CD4-positive, alpha-beta memory T cell (primary cell): Measurements from ENCODE around the gene FARP2. TPM values are rescaled to one million over a fixed set of nuclear protein-coding genes. Genes with fewer than 3 reads are reported as not detected.

Source experiments
- CTCF ChIA-PET: fragments of 350-600 bp; sonication (Branson Sonifier 250); formaldehyde crosslinking; loops from one replicate; lab custom pipeline; 2021; ENCODE audit warnings: inconsistent platforms; ENCODE audit not compliant: partially characterized antibody; lab: Charles Lee
- POLR2A ChIA-PET: fragments of 350-600 bp; sonication (Branson Sonifier 250); formaldehyde crosslinking; loops from one replicate; lab custom pipeline; 2021; ENCODE audit not compliant: partially characterized antibody; lab: Charles Lee
- DNase-seq, 5 donors: peaks; one replicate each; pipeline versions ENCODE4 v3.0.0 to v3.0.0-alpha.2; 2020 to 2022; ENCODE audit warnings: mixed read lengths in 1 of 5
- H3K27ac ChIP-seq: one replicate; pipeline ENCODE4 v1.7.0; 2013; ENCODE audit warnings: low read depth, low read length
- H3K27me3 ChIP-seq: 2 replicates; pipeline ENCODE4 v1.7.0; 2013; ENCODE audit warnings: mild to moderate bottlenecking, low read length, moderate library complexity; ENCODE audit not compliant: insufficient read depth
- H3K36me3 ChIP-seq: 2 replicates; pipeline ENCODE4 v1.7.0; 2013; ENCODE audit warnings: mild to moderate bottlenecking, low read length, moderate library complexity; ENCODE audit not compliant: insufficient read depth
- H3K4me1 ChIP-seq: 2 replicates; pipeline ENCODE4 v1.7.0; 2013; ENCODE audit warnings: mild to moderate bottlenecking, low read length, moderate library complexity; ENCODE audit not compliant: insufficient read depth
- H3K4me3 ChIP-seq, 2 donors: one replicate each; pipeline ENCODE4 v1.7.0; 2013; ENCODE audit warnings: low read length in 2 of 2, mild to moderate bottlenecking in 1 of 2
- H3K9me3 ChIP-seq, 2 donors: one replicate each; pipeline ENCODE4 v1.7.0; 2013; ENCODE audit warnings: low read length in 2 of 2, control low read depth in 1 of 2; ENCODE audit not compliant: control insufficient read depth in 1 of 2
- H3K27ac Mint-ChIP-seq, 7 donors: one replicate each; pipeline ENCODE4 v1.8.0; 2020 to 2021; ENCODE audit warnings: mixed read lengths in 7 of 7, mild to moderate bottlenecking in 6 of 7, inconsistent platforms in 3 of 7, moderate library complexity in 3 of 7
- H3K27me3 Mint-ChIP-seq, 2 donors: one replicate each; pipeline ENCODE4 v1.8.0; 2020 to 2021; ENCODE audit warnings: mixed read lengths in 2 of 2
- H3K36me3 Mint-ChIP-seq, 2 donors: one replicate each; pipeline ENCODE4 v1.8.0; 2020 to 2021; ENCODE audit warnings: mixed read lengths in 2 of 2, inconsistent platforms in 1 of 2, mild to moderate bottlenecking in 1 of 2
- H3K4me1 Mint-ChIP-seq, 4 donors: one replicate each; pipeline ENCODE4 v1.8.0; 2020 to 2021; ENCODE audit warnings: mixed read lengths in 4 of 4, mild to moderate bottlenecking in 1 of 4
- H3K4me3 Mint-ChIP-seq, 8 donors: one replicate each; pipeline ENCODE4 v1.8.0; 2020 to 2021; ENCODE audit warnings: mixed read lengths in 8 of 8, mild to moderate bottlenecking in 7 of 8, moderate library complexity in 6 of 8, inconsistent platforms in 3 of 8
- H3K9me3 Mint-ChIP-seq, 8 donors: one replicate each; pipeline ENCODE4 v1.8.0; 2020 to 2021; ENCODE audit warnings: mixed read lengths in 8 of 8, mild to moderate bottlenecking in 5 of 8, inconsistent platforms in 3 of 8, moderate library complexity in 1 of 8
- intact Hi-C: fragments of 100-400 bp; cut with micrococcal nuclease; formaldehyde crosslinking; loops from one replicate; pipeline ENCODE4 v1.15.1; 2023
- polyA plus RNA-seq, 2 donors: library from polyadenylated mRNA; unstranded; fragments of 300-500 nt; fragmentation: Illumina TruSeq; gene quantifications; one replicate each; pipeline ENCODE4 v1.2.3, GENCODE V29; 2021
- total RNA-seq, 2 experiments: library from RNA; stranded (reverse); gene quantifications; one replicate each; pipeline ENCODE4 v1.2.3, GENCODE V29; 2021

FARP2 gene
- total and polyA plus RNA-seq, 4 experiments from 2014 or later = 3.9 to 21.8 (median 11.4) TPM

- H3K36me3 ChIP-seq = no peaks in the 10 kb centered on the region
- Mint-ChIP-seq H3K27ac (no peak overlapping the region), H3K9me3 (no peaks in the 10 kb centered on the region), H3K36me3 (no peaks in the 10 kb centered on the region), H3K27me3 (no peaks in the 10 kb centered on the region), H3K4me3 (peak overlapping the region in 3 of 8 donors; percentile 13 to 51 (median 25)), H3K4me1 (peaks cover 6 to 33% (median 16%) of the 10 kb centered on the region in 4 donors)
- ChIA-PET CTCF (no interaction called here), POLR2A (no interaction called here)
- no peaks in the 10 kb centered on the region for H3K27me3 ChIP-seq
- no peak overlapping the region for H3K27ac ChIP-seq
- intact Hi-C loops = no loop called here
- no peaks in the 10 kb centered on the region for H3K9me3 ChIP-seq
- peaks cover 18% of the 10 kb centered on the region for H3K4me1 ChIP-seq
- no peak for DNase-seq
- no peak overlapping the region for H3K4me3 ChIP-seq
Measured at GRCh38 chr2:241511091-241511741, 155.1 kb downstream of the FARP2 start.

GRCh38 chr2:241514553-241514952, 158.5 kb downstream of the FARP2 start:
- H3K9me3 Mint-ChIP-seq = peaks cover 0 to 1% (median 0%) of the 10 kb centered on the region in 8 donors
- POLR2A ChIA-PET = no interaction called here
- intact Hi-C loops = no loop called here
- H3K9me3 ChIP-seq = no peaks in the 10 kb centered on the region
- H3K27ac ChIP-seq = no peak overlapping the region
- CTCF ChIA-PET = no interaction called here
- no peak for DNase-seq
- peaks cover 3% of the 10 kb centered on the region in 2 donors for H3K27me3 Mint-ChIP-seq
- no peaks in the 10 kb centered on the region for H3K36me3 Mint-ChIP-seq
- no peak overlapping the region for H3K4me3 ChIP-seq
- peaks cover under 1% of the 10 kb centered on the region for H3K4me1 ChIP-seq
- H3K36me3 ChIP-seq = no peaks in the 10 kb centered on the region
- H3K4me1 Mint-ChIP-seq = peaks cover 3 to 16% (median 7%) of the 10 kb centered on the region in 4 donors
- no peaks in the 10 kb centered on the region for H3K27me3 ChIP-seq
- no peak overlapping the region for H3K27ac Mint-ChIP-seq
- no peak overlapping the region for H3K4me3 Mint-ChIP-seq

- Mint-ChIP-seq H3K36me3 (no peaks in the 10 kb centered on the region), H3K4me3 (no peak overlapping the region), H3K27ac (peak overlapping the region in 1 of 7 donors; percentile 14), H3K27me3 (peaks cover 3% of the 10 kb centered on the region in 2 donors), H3K9me3 (peaks cover 0 to 1% (median 0%) of the 10 kb centered on the region in 8 donors), H3K4me1 (peaks cover 0 to 12% (median 5%) of the 10 kb centered on the region in 4 donors)
- Histone ChIP-seq H3K4me3 (no peak overlapping the region), H3K27me3 (no peaks in the 10 kb centered on the region), H3K9me3 (no peaks in the 10 kb centered on the region), H3K36me3 (no peaks in the 10 kb centered on the region), H3K4me1 (no peaks in the 10 kb centered on the region), H3K27ac (no peak overlapping the region)
- CTCF ChIA-PET = no interaction called here
- DNase-seq = no peak
- POLR2A ChIA-PET = no interaction called here
- intact Hi-C loops = no loop called here
Measured at GRCh38 chr2:241514986-241515737, 159.1 kb downstream of the FARP2 start.

- Mint-ChIP-seq H3K27ac (peak overlapping the region in 1 of 7 donors; percentile 6), H3K27me3 (peaks cover 3 to 5% of the 10 kb centered on the region in 2 donors), H3K4me3 (no peak overlapping the region), H3K36me3 (no peaks in the 10 kb centered on the region), H3K4me1 (peaks cover 0 to 12% (median 6%) of the 10 kb centered on the region in 4 donors), H3K9me3 (peaks cover 0 to 1% (median 0%) of the 10 kb centered on the region in 8 donors)
- DNase-seq = no peak
- POLR2A ChIA-PET = no interaction called here
- Histone ChIP-seq H3K36me3 (no peaks in the 10 kb centered on the region), H3K27me3 (no peaks in the 10 kb centered on the region), H3K27ac (no peak overlapping the region), H3K4me3 (no peak overlapping the region), H3K9me3 (no peaks in the 10 kb centered on the region), H3K4me1 (no peaks in the 10 kb centered on the region)
- intact Hi-C loops = no loop called here
- CTCF ChIA-PET = no interaction called here
Measured at GRCh38 chr2:241516520-241516965, 160.5 kb downstream of the FARP2 start.

- H3K4me1 Mint-ChIP-seq = peaks cover 0 to 12% (median 6%) of the 10 kb centered on the region in 4 donors
- peaks cover 3 to 5% of the 10 kb centered on the region in 2 donors for H3K27me3 Mint-ChIP-seq
- ChIA-PET CTCF (no interaction called here), POLR2A (no interaction called here)
- no peaks in the 10 kb centered on the region for H3K36me3 Mint-ChIP-seq
- H3K36me3 ChIP-seq = no peaks in the 10 kb centered on the region
- peak overlapping the region in 1 of 8 donors; percentile 7 for H3K4me3 Mint-ChIP-seq
- no peaks in the 10 kb centered on the region for H3K27me3 ChIP-seq
- H3K9me3 ChIP-seq = no peaks in the 10 kb centered on the region
- H3K27ac Mint-ChIP-seq = peak overlapping the region in 2 of 7 donors; percentile 7 to 65
- no peaks in the 10 kb centered on the region for H3K4me1 ChIP-seq
- intact Hi-C loops = no loop called here
- peaks cover 0 to 2% (median 0%) of the 10 kb centered on the region in 8 donors for H3K9me3 Mint-ChIP-seq
- H3K27ac ChIP-seq = no peak overlapping the region
- DNase-seq = no peak
- no peak overlapping the region for H3K4me3 ChIP-seq
Measured at GRCh38 chr2:241517297-241517696, 161.2 kb downstream of the FARP2 start.

GRCh38 chr2:241519669-241520068, 163.6 kb downstream of the FARP2 start:
- H3K4me3 Mint-ChIP-seq = no peak overlapping the region

GRCh38 chr2:241522477-241522876, 166.4 kb downstream of the FARP2 start:
- POLR2A ChIA-PET = no interaction called here
- no peak overlapping the region for H3K27ac Mint-ChIP-seq
- peaks cover 0 to 4% of the 10 kb centered on the region in 2 donors for H3K36me3 Mint-ChIP-seq
- no peak for DNase-seq
- peaks cover 3 to 5% of the 10 kb centered on the region in 2 donors for H3K27me3 Mint-ChIP-seq
- H3K27me3 ChIP-seq = no peaks in the 10 kb centered on the region
- no peaks in the 10 kb centered on the region for H3K9me3 ChIP-seq
- H3K4me3 ChIP-seq = no peak overlapping the region
- peaks cover 0 to 2% (median under 1%) of the 10 kb centered on the region in 4 donors for H3K4me1 Mint-ChIP-seq
- H3K36me3 ChIP-seq = no peaks in the 10 kb centered on the region
- H3K4me1 ChIP-seq = no peaks in the 10 kb centered on the region
- no peak overlapping the region for H3K4me3 Mint-ChIP-seq
- peaks cover 0 to 12% (median 7%) of the 10 kb centered on the region in 8 donors for H3K9me3 Mint-ChIP-seq
- CTCF ChIA-PET = no interaction called here
- no peak overlapping the region for H3K27ac ChIP-seq
- intact Hi-C loops = no loop called here

More at GRCh38 chr2:241519669-241520068, 163.6 kb downstream of the FARP2 start:
- Histone ChIP-seq H3K36me3 (no peaks in the 10 kb centered on the region), H3K27ac (no peak overlapping the region), H3K4me3 (no peak overlapping the region), H3K27me3 (no peaks in the 10 kb centered on the region), H3K9me3 (no peaks in the 10 kb centered on the region), H3K4me1 (no peaks in the 10 kb centered on the region)
- DNase-seq = no peak
- peaks cover 0 to 6% (median 0%) of the 10 kb centered on the region in 8 donors for H3K9me3 Mint-ChIP-seq
- intact Hi-C loops = no loop called here
- H3K4me1 Mint-ChIP-seq = peaks cover 0 to 10% (median 6%) of the 10 kb centered on the region in 4 donors
- H3K27me3 Mint-ChIP-seq = peaks cover 3 to 5% of the 10 kb centered on the region in 2 donors
- H3K36me3 Mint-ChIP-seq = no peaks in the 10 kb centered on the region
- ChIA-PET POLR2A (no interaction called here), CTCF (no interaction called here)
- H3K27ac Mint-ChIP-seq = no peak overlapping the region
